ENCODE measurements around the gene WASHC4.
"Not testable (repeated sequence)": the region's sequence is repeated elsewhere in the genome, so short reads cannot be mapped to it uniquely, and the experiment has no call there.

The WASHC4 gene

DNA sequence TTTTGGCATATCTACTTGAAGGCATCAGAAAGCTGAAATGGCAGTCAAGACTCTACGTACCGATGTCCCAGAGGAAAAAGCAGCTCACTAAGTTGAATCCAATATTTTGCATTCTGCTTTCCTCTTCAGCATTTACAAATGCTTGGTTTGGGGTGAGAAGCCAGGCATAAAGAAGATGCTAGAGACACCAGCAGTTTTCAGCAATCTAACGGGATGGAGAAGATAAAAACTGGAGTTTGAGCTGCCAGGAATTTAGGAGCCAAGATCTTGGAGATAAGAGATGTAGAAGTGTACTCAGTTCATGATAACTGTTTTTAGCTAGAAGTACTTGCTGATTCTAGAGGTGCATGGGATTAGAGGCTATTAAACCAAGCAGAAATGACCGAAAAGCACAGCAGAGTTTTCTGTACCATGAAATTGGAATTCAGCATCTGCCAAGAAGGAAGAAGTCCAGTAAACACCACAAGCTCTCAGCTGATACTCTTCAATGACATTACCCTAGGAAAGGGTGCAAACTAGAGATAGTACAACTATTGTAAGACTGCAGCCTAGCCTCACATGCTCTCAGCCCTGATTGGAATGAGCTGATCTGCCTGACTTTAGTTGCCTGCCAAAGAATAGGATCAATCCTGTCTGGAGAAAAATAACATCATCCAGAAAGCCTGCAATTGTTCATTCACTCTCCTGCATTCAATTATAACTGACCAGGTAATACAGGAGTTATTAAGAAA lies 15.9 kb upstream of the WASHC4 start:
- DNase-seq (ENCODE audit: low read depth in 4 of 4, low spot score in 1 of 4): no peak

- no peak for DNase-seq (ENCODE audit: low read depth in 4 of 4, low spot score in 1 of 4)
Measured at GRCh38 chr12:105092336-105092735, 15.2 kb upstream of the WASHC4 start.

GRCh38 chr12:105095338-105095737 lies 12.2 kb upstream of the WASHC4 start:
- DNase-seq (ENCODE audit: low read depth in 4 of 4, low spot score in 1 of 4): not testable (repeated sequence)

DNA sequence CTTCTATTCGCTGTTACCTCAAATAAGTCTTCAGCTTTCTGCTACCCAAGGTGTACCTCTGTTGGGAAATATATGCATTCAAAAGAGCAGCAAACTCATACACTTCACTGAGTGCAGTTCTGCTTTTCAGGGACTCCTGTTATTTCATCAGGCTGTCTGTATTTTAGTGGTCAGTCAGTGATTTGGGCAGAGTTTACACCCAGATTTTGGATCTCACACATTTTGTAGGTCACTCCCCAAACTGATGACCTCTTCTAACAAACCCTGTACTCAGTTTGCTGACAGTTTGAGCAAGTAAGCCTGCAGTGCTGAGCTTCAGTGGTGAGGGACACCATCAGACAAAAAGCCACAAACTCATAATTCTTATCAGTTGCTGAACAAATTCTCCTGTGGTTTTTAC lies 8.2 kb upstream of the WASHC4 start:
- DNase-seq (ENCODE audit: low read depth in 4 of 4, low spot score in 1 of 4): no peak

DNA sequence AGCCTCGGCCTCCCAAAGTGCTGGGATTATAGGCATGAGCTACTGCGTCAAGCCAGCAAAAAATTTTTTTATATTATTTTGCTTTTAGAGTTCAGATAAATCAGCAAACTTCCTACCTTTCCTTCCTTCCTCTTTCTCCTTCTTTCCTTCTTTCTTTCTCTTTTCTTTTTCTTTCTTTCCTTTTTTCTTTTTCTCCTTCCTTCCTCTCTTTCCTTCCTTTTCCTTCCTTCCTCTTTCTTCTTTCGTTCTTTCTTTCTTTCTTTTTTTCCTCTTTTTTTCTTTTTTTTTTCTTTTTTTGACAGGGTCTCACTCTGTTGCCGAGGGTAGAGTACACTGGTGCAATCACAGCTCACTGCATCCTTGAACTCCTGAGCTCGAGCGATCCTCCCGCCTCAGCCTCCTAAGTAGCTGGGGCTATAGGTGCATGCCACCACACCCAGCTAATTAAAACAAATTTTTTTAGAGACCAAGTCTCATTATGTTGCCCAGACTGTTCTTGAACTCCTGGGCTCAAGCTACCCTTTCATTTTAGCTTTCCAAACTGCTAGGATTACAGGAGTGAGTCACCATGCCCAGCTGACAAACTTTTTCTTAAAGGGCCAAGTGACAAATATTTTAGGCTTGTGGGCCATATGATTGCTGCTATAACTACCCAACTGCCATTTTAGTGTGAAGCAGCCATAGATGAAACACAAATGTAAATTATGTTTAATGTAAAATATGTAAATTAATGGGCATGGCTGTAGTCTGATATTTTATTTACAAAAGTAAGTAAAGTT lies 7.1 kb upstream of the WASHC4 start:
- no peak for DNase-seq (ENCODE audit: low read depth in 4 of 4, low spot score in 1 of 4)

GRCh38 chr12:105100998-105101397 lies 6.5 kb upstream of the WASHC4 start:
- no peak for DNase-seq (ENCODE audit: low read depth in 4 of 4, low spot score in 1 of 4)

DNA sequence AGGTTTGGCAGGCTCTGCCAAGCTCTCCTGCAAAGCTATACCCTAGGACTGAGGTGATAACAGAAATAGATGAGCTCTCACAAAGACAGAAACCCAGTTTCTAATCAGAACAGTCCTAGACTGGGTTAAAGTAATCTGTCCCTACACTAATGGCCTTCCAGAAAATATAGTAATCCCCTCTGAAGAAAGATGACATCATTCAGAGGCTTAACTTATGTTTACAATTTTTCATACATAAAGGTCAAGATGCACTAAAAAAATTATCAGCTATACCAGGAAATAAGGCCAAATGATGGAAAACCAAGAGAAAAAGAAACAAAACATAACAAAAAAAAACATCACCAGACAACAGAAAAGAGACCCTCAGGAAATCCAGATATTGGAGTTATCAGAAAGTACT lies 4.9 kb upstream of the WASHC4 start:
- DNase-seq (ENCODE audit: low read depth in 4 of 4, low spot score in 1 of 4): no peak

- no peak for DNase-seq (ENCODE audit: low read depth in 4 of 4, low spot score in 1 of 4)
Measured at GRCh38 chr12:105104762-105105161, 2.8 kb upstream of the WASHC4 start.

DNA sequence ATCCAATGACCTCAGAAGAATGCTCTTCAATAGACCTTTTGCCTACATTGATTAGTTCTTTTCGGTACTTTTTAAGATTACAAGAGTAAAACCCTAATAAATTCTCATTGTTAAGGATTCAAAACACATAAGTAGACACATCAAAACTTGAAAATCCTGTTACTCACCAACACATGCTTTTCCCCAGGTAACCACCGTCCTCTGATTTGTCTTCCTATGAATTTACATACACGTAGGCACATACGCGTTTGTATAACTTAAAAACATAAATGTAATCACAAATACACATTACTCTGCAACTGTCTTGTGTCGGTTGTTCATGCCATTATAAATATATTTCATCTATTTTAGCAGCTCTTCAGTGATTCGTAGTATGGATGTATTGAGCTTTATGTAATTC lies 910 bp upstream of the WASHC4 start:
- DNase-seq (ENCODE audit: low read depth in 4 of 4, low spot score in 1 of 4): no peak

GRCh38 chr12:105107171-105107493 lies 399 bp upstream of the WASHC4 start:
- DNase-seq (ENCODE audit: low read depth in 4 of 4, low spot score in 1 of 4): peak in 1 of 4 experiments; percentile 6

DNA sequence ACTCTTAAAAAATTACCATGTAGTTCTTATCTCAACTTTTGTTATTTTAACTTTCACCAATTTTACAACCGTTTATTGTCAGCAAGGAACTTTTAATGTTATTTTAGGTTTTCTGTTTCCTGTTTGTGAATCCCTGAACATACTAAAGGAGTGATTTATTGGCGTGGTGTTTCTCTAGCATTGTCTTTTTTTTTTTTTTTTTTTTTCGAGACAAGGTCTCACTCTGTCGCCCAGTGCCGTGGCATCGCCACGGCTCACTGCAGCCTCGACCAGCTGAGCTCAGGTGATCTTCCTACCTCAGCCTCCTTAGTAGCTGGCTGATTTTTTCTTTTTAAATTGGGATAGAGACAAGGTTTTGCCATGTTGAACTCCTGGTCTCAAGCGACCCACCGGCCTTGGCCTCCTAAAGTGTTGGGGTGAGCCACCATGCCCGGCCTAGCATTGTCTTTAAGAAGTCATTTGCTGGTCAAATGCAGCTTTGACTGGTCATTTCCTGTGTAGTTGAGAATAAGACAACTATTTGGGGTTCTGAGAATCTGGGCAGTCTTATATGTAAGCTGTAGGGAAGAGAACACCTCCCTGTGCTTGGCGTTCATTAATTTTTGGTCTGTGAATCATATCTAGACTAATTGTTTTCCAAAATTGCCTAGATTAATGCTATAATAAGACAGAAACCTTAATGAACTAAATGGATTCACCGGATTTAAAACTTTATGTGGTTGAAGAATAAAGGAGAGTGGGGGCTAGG lies 2.1 kb downstream of the WASHC4 start:
- DNase-seq (ENCODE audit: low read depth in 4 of 4, low spot score in 1 of 4): no peak

DNA sequence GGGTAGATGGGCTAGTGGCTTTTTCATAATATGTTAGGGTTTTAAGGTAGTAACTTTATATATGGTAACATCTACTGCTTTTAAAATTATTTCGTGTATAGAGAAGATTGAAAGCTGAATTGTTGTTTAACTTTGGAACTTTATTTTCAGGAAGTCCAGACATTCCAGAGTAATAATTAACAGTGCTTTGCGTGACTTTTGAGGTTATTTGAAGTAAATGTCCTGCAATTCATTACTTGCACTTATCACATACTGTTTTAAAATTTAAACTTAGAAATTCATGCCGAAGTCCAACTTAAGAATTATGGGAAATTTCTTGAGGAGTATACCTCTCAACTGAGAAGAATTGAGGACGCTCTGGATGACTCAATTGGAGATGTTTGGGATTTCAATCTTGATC lies 3.3 kb downstream of the WASHC4 start:
- no peak for DNase-seq (ENCODE audit: low read depth in 4 of 4, low spot score in 1 of 4)

GRCh38 chr12:105113094-105113493 lies 5.6 kb downstream of the WASHC4 start:
- DNase-seq (ENCODE audit: low read depth in 4 of 4, low spot score in 1 of 4): no peak

DNA sequence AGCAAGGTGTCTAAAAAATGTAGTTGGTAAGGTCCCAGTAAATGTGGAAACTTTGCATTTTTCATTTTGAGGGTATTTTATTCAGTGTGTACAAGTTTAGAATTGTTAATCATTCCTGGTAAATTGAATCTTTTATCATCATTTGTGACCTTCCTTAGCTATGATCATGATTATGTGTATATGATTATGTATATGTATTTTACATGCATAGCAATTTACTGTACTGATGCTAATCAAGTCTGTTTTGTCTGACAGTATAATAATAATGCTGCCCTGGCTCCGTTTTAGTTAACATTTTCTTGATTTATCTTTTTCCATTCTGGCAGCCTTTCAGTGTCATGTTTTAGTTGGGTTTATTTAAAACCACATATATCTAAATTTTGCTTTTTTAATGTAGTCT lies 9.4 kb downstream of the WASHC4 start:
- no peak for DNase-seq (ENCODE audit: low read depth in 4 of 4, low spot score in 1 of 4)

DNA sequence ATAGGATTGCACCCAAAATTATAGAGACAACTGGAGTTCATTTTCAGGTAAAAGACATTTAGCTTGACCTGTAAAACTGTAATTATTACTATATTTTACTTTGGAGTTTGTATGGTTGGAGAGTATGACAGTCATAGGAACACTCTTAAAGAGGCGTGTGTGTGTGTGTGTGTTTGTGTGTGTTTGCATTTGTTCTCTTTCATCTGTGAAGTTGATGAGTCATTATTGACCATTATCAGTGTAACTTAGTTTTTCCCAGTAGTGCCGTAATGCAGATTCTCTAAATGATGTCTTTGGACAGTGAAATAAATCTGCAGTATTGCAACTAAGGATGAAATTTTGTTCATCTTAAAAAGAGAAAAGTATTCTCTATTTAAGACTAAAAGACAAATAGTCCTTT lies 13.0 kb downstream of the WASHC4 start:
- DNase-seq (ENCODE audit: low read depth in 4 of 4, low spot score in 1 of 4): no peak

DNA sequence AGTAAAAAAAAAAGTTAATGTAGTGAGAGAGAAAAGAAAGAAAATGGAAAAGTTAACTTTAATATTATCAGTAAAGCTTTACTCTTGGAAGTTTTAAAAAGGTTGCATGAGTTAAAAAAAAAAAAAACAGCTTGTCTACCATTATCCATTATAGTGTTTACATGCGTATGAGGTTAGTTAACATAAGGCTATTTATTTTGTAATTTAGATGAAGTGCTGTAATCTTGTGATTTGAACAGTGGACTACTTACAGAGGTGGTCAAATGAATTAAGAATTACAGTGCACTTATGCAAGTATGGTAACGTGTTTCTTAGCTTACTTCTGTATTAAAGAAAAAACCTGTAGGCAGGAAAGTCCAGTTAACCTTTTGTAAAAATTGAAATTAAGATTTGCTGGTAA lies 30.7 kb downstream of the WASHC4 start:
- no peak for DNase-seq (ENCODE audit: low read depth in 4 of 4, low spot score in 1 of 4)

- no peak for DNase-seq (ENCODE audit: low read depth in 4 of 4, low spot score in 1 of 4)
Measured at GRCh38 chr12:105141320-105141922, 33.9 kb downstream of the WASHC4 start.

DNA sequence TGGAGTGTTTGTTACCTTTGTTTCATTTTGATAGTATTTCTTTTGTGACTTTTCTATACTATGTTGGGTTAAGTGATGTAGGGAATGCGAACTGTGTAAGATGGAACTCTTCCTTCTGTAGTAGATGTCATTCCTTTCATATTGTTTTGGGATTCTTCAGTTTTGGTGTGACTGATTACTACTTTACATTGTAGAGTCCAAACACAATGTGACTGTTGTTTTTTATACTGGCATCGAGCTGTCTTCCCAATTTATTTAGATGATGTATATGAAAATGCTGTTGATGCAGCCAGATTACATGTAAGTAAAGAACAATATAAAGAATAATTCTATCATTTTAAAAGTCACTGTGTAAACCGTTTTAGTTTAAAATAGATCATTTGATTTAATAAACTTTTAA lies 34.7 kb downstream of the WASHC4 start:
- DNase-seq (ENCODE audit: low read depth in 4 of 4, low spot score in 1 of 4): no peak

DNA sequence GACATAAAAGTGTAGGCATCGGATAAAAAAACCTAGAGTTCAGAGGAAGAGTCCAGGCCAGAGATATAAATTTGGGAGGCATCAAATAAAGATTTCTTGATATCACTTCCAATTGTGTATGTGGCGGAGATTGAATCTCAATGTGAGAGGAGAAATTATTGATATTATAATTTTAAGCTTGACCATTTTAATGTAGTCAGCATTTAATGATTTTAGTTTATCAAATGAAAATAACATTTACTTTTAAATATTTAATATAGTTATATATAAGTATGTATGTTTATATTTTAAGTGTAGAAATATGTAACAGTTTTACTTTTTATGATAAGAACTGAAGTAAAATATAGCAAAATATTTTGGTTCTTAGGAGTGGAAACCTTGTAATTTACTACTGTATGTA lies 48.7 kb downstream of the WASHC4 start:
- no peak for DNase-seq (ENCODE audit: low read depth in 4 of 4, low spot score in 1 of 4)

DNA sequence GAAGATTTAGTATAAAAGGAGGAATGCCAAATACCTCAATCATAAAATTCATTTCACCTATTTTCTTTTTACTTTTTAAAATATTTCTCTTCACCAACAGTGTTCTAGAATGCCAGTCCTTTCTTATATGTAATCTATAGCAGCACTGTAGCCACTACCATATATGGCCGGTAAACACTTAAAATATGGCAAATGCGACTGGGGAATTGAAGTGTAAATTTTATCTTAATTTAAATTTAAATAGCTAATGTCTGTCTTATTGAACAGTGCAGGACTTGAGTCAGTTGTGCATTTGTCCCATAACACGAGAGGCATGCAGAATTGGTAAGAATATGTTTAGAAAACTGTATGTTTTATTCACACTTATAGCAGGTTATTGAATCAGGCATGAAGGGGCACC lies 50.1 kb downstream of the WASHC4 start:
- no peak for DNase-seq (ENCODE audit: low read depth in 4 of 4, low spot score in 1 of 4)

GRCh38 chr12:105158876-105159275 lies 51.3 kb downstream of the WASHC4 start:
- no peak for DNase-seq (ENCODE audit: low read depth in 4 of 4, low spot score in 1 of 4)

- DNase-seq (ENCODE audit: low read depth in 4 of 4, low spot score in 1 of 4): no peak
Measured at GRCh38 chr12:105162174-105162573, 54.6 kb downstream of the WASHC4 start.
